ENCODE results near the gene ZNF772.

The ZNF772 gene

GRCh38 chr19:57435062-57435978 lies 42.0 kb downstream of the ZNF772 start, which contains the start of gene ZNF749:
TSS of gene ZNF749 (plus strand) at chr19:57435325. CDS start at chr19:57435579, 254 bp downstream.
- peak; percentile 92 for DNase-seq

- DNase-seq, result no peak
Observed at GRCh38 chr19:57434386-57435061, 42.8 kb downstream of the ZNF772 start.

GRCh38 chr19:57421037-57421436 lies 56.3 kb downstream of the ZNF772 start:
- no peak for DNase-seq

GRCh38 chr19:57419439-57419838 lies 57.9 kb downstream of the ZNF772 start:
- DNase-seq, result no peak
